SIG-M5 treated with dmso at 0.1 percent for 504 hours (cell line): Measurements from ENCODE around the gene ZSCAN26.

ENCODE experiments used
- DNase-seq: peaks from one replicate; lab custom pipeline; 2025; ENCODE audit not compliant: unreplicated experiment; lab: John Stamatoyannopoulos, UW

Gene ZSCAN26

DNA sequence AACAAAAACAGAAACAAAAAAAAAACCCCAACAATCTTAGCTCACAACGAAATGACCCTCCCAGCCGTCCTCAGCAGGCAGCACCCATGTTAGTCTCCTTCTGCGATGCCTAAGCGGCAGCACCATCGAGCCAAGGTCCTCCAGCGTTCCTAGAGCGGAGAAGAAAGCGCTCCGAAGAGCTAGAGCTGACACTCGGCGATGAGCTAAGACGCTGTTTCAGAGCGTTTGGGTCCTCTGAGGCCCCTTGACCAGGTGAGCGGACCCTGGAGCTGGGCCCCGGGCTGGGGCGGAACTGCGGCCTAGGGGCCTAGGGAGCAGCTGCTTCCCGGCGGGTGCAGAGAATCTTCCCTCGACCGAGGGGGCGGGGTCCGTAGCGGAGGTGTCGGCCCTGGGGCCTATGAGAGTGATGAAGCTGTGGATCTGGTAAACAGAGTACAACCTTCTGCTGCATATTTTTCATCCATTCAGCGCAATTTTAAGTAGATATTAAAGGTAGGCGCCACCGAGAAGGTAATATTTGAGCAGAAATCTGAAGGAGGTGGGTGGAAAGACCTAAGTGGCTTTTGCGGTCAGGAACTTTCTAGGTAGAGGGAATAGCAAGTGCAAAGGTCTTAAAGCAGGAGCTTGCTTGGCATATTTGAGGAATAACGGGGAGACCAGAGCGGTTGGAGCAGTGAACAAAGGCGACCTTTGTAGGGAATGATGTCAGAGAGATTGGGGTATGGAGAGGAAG, at the start of gene ZSCAN26:
TSS of gene ZSCAN26 (plus strand) at position 182 of the 733 bp plus-strand sequence. CDS start 4,777 bp downstream, outside the sequence.
- DNase-seq, result peak; percentile 82

DNA sequence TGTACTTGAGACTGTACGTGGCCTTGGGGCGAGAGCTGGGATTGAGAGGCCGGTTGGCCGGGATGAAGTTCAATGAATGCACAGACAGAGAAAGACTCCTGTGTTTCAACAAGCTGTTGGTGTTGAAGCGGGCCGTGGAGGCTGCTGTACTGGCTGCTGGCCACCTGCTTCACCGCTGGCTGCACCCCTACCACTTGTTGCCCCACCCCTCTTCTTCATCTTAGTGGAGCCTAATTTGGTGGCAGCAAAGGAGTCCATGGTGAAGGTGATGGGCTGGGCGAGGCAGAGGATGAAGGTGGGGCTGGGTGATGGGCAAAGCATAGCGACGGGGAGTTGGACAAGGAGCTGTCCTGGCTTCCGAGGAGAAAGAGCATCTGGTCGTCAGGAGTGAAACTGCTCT, 49.1 kb upstream of the ZSCAN26 start:
- DNase-seq, result no peak

DNA sequence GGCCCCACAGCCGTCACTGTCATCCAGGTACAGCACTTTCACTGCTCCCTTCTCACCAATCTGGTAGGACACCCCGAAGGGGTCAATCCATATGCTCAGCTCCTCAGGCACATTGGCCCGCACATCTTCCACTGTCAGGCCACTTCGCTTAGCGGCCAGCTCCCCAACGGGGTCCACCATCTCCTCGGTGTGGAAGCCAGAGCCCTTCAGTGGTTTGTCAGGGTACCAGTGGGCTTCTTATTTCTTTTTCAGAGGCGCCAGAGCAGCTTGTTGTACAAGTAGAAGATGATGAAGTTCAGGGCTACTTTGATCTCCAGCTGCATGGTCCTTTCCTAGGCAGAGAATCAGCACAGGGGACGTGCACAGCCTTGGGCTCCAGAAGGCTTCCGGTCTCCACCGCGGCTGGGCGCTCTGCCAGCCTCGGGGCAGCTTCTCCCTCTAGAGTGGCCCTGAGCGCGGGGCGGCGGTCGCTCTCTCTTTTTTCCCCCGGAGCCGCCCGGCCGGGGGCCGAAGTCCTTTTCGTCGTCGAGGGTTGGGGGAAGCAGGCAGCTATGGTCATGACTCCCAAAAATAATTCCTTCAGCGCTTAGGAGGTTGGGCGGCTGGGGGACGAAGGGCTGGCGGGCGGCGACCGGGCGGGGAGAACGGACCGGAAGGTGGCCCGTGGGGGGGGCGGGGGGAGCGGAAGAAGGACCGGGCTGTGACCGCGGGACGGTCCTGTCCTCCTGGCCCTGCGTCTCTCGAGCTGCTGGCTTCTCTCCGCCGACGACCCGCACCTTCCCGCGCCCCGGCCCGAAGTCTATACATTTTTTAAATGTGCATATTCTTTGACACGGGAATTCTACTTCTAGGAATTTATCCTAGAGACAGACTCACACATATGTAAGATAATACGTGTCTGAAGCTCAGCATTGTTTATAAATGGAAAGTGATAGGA, 48.4 kb upstream of the ZSCAN26 start:
- DNase-seq, result peak; percentile 31

DNA sequence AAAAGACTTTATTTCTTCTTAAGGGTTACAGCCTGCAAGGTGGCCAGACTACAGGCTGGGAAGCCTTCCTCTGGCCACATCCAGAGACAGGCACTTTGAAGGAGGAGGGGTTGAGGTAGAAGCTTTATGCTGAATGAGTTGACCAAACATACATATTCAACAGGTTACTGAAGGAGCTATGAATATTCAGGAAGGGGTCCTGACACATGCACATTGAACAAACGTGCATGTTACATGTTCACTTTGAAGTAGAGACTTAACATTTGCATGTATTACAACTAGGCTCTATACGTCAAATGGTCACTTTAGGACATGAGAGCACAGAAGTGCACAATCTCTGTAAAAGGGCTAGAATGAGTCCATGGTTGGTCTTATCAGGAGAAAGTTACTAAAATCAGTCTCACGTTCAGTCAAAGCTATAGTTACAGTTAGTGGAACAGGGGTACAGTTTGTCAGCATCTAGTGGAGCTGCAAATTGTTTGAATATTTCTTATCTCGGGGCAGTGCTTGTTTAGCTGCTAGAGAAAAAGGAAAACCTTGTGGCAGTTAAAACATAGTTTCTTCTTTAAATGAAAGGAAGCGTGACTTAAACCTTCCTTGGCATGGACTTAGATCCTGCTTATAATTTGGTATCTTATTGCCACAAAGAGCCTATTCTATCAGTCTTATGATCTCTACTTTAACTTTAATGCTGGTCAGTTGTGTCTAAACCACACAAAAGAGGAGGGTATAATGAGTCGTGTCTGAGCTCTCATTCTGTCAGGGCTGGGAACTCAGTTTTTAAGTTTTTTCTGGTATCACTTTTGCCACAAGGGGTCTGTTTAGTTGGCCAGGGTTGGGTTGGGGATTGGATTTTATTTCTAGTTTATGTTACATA, 46.4 kb upstream of the ZSCAN26 start:
- no peak for DNase-seq

DNA sequence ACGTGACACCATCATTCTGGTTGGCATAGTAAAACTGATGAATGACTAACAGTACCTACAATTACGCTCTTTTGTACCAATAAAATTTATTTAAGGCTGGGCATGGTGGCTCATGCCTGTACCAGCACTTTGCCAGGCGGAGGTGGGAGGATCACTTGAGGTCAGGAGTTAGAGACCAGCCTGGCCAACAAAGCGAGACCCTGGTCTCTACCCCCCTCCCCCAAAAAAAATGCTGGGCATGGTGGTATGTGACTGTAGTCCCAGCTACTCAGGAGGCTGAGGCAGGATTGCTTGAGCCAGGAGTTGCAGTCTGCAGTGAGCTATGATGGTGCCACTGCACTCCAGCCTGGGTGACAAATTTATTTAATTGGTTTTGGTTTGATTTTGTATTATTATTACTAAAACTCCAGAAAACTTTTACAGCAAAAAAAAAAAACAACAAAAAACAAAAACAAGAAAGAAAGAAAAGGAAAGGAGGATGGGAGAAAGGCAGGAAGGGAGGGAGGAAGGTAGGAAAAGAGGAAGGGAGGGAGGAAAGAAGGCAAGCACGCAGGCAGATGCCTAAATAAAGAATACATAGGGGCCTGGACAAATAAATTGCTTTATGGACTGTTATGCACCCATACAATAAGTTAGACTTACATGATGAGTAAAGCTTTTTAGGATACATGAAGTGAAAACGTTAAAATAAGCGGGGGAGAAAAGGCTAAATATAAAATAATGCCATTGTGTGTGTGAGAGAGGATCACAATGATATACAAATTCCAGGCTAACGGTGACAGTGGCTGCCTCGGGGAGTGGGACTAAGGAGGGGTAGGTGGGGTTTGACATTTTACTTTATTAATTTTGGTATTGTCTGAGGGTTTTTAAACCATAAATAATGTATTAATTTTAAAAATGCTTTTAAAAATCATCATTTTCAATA, 42.5 kb upstream of the ZSCAN26 start:
- no peak for DNase-seq

DNA sequence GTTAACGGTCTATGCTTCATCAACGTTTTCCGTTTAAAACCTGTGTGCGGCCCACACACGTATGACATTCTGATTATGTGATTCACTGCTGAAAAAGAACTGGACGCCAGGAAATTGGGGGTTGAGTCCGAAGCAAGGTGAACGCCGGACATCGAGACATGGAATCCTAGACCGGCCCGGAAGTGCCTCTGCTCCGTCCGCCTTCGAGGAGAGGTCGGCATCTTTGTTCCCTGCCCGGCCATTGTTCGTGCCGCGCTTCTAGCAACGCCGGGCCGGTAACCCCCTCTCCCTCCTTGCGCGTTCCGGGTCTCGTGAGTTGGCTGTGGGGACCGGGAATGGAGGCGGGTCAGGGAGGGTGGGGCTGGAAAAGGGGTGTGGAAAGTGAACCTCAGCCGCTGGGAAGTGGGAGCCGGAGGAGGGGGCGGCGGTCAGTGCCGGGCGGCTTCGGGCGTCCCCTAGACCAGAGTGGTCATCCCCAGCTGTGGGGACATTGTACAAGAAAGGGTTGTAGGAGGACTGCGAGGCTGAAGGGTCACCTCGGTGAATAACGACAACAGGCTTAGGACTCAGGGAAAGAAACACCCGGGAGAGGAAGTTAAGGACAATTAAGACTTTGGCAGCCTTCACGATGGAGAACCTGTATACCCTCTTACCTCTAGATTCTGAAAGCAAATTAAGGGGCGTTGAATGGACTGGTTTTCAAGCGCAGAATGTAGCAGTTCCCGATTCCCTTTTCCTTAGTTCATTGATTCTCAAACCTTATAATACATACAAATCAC, 41.7 kb upstream of the ZSCAN26 start, which contains the start of gene ZSCAN9:
TSS of gene ZSCAN9 (plus strand) at position 220 of the 779 bp plus-strand sequence. CDS start 1,810 bp downstream, outside the sequence.
- DNase-seq, result peak; percentile 62

DNA sequence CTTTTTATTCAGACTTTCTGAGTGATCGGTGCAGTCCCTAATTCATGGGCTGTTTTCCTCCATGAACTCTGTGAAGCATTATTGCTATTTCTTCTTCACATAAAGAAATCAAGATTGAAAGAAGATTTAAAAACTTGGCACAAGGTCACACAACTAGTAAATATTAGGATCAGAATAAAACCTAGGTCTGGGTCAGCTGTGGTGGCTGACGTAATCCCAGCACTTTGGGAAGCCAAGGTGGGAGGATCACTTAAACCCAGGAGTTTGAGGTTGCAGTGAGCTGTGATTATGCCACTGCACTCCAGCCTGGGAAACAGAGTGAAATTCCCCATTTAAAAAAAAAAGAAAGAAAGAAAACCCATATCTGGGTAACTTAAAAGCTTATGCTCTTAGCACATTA, 40.5 kb upstream of the ZSCAN26 start:
- no peak for DNase-seq

DNA sequence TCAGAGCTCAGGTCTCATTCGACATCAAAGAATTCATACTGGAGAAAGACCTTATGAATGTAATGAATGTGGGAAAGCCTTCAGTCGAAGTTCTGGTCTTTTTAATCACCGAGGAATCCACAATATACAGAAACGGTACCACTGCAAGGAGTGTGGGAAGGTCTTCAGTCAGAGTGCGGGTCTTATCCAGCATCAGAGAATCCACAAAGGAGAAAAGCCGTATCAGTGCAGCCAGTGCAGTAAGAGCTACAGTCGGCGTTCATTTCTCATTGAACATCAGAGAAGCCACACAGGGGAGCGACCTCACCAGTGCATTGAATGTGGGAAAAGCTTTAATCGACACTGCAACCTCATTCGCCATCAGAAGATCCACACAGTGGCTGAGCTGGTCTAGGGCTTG, 34.2 kb upstream of the ZSCAN26 start:
- DNase-seq, result no peak

DNA sequence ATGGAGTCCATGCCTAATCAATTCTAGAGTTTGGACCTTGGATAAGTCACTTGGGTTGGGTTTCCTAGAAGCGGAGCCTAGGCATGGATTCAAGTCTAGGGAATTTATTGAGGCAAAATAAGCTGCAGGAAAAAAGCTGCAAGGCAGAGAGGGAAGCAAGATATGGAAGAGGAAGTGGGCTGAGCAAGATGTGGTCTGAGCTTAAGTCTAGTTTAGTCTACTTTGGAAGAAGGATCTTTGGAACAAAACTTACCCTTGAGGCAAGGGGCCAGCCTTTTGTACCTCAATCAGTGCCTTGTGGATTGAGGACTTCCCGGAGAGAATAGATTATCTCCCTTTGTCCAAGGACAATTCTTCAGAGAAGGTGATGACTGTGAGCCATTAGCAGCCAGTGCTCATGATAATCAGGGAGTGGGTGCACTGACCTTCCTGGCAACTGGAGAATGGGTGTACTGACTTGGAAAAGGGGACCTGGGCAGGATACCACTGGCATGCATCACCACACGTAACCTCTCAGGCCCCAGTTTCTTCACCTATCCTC, 31.0 kb upstream of the ZSCAN26 start:
- peak; percentile 46 for DNase-seq

DNA sequence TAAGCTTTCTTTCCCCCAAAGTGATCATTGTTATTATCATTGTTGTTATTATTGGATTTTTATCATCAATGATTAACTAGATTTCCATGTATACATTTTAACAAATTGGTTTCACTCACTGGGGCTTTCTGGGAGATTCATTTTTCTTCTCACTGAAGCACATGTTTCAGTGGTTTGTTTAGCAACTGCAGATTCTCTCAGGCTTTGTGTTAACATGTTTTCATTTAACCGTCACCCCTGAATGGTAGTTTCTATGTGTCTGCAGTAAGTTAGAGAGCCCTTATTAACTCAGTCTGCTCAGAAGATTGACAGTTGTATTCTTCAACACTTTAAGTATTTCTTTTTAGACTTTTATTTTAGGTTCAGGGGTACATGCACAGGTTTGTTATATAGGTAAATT, 27.3 kb upstream of the ZSCAN26 start:
- DNase-seq, result no peak

DNA sequence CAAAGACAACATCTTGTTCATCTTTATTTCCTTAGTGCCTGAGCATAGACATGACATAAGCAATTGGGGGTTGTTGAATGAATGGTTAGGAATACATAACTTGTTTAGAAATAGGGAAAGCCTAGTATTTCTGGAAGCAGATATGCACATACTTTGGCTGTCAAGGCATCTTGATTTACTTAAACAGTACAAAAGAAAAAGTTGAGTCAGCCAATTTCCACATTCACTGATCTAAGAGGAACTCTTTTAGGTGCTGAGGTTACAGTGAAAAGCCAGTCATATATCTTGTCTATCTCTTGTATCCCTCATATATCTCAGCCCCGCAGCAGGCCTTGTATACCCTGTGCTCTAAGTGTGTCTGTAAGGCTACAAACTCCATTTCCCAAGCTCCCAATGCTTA, 26.5 kb upstream of the ZSCAN26 start:
- DNase-seq, result no peak

DNA sequence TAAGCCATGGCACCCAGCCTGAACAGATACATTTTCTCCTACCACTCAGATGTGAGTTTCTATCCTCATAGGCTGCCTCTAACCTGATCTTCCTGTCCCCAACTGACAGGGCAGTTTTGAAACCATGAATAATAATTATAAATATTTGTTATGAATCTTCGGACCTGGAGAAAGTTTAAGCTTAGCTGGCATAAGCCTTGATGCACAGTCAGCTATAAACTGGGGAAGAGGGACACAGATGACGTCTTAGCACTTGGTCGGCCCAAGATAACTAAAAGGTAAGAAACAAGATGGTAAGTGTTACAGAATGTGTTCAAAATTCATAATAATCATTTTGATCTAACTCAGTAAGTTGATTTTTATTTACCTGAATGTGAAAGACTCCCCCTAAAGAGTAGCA, 23.0 kb upstream of the ZSCAN26 start:
- no peak for DNase-seq

DNA sequence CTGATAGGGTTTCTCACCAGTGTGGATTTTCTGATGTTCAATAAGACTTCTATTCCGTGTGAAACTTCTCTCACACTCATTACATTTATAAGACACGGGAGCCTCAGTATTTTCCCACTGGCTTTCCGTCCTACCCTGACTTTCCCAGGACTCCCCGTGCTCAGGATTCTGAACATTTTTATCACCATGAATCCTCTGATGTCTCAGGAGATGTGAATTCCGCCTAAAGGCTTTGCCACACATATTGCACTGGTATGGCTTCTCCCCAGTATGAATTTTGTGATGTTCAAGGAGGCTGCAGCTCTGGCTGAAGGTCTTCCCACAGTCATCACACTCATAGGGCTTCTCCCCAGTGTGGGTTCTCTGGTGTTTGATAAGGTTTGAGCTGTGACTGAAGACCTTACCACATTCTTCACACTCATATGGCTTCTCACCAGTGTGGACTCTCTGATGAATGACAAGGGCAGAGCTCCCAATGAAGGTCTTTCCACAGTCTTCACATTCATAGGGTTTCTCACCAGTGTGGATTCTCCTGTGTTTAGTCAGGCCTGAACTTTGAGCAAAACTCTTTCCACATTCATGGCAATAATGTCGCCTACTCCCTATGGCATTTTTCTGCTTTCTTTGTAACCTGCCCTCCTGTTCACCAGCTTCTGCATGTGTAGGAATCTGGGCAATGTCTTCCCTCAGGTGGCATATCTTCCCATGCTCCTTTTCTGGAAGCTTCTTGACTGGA, 21.6 kb upstream of the ZSCAN26 start:
- DNase-seq, result no peak

DNA sequence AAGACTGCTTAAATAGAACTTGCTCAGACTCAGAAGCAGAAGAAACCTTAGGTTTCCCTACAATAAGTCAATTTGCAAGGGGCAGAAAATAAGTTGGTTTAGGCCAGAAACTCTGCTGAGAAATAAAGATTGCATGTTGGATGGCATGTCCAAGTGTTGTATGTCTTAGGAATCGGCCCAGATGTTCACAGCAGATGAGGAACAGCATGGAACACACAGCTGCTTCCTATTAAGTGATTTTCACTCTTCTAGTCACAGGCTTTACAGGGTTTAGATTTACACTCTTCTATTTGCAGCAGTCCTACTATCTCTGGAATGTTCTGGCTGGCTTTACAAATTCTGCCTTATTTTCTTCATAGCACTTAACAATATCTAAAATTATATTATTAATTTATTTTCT, 18.0 kb upstream of the ZSCAN26 start:
- DNase-seq, result no peak

DNA sequence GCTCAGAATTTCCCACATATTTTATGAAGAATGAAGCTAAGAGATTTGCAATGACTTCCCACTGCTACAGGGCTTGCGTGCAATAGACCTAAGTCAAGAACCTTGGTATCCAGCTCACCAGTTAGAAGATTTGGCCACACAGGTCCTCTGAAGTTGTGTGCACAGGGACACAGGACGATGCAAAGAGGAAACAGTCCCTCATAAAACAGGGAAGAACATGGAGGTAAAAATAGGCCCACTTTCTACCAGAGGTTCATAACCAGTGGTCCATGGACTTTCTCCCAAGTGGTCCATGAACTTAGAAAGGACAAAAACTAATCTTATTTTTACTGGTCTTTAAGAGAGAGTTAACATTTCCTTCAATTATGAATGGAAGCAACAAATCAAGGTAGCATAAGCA, 16.2 kb upstream of the ZSCAN26 start:
- no peak for DNase-seq

DNA sequence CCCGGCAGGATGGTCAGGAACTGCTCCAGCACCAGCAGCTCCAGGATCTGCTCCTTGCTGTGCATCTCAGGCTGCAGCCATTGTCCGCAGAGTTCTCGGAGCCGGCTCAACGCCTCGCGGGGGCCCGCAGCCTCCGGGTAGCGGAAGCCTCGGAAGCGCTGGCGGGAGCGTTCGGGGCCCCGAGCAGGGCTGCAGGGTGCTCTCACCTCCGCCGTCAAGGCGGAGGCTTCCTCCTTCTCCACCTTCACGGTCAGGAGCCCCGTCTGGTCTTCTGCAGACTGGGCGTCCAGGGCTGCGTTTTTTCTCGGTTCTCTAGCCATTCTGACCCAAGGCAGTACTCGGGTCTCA, 15.3 kb upstream of the ZSCAN26 start:
- no peak for DNase-seq

DNA sequence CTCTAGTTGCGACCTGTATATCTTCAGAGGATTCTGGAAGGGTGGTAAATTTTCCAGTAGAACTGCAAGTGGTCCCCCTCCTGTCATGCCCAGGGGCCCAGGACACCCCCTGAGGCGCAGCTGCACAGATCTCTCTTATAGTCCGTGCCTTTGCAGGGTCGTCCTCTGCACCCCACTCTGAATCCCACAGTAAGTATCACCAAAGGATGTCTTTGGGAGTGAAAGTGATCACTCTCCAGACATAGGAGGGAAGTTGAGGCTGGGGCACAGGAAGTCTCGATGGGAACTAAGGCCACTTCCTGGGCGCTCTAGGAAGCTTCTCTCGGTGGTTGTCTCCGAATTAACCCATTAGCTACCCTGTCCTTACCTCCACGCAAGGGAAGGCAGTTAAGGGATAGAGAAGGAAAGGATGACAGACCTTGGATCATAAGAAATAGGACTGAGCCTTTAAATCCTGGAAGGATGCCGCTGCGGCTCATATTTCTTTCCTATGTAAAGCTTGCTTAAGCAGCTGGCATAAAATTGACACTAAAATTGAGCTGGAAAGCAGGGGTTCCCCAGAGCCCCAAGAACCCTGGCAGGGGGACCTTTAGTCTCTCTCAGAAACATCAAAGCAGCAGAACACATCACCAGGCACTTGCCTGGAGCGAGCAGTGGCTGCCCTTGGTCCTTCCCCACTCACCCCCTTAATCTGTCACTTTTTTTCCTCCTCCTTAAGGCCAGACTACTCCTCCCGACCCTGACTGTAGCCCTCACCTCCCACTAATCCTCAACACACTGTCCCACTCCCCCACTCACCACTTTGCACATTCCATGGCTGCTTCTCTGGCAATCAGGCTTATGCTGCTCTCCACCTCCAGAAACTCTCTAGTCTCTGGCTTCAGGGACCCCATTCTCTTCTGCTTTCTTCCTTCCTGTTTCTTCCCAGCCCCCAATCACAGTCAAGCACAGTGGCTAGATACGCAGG, 14.7 kb upstream of the ZSCAN26 start, which contains the start of gene ZKSCAN4:
TSS of gene ZKSCAN4 (minus strand) at position 261 of the 967 bp plus-strand sequence. CDS start 289 bp downstream, outside the sequence.
- peak; percentile 86 for DNase-seq
